ENCODE results near the gene FAM163B.

The FAM163B gene

DNA sequence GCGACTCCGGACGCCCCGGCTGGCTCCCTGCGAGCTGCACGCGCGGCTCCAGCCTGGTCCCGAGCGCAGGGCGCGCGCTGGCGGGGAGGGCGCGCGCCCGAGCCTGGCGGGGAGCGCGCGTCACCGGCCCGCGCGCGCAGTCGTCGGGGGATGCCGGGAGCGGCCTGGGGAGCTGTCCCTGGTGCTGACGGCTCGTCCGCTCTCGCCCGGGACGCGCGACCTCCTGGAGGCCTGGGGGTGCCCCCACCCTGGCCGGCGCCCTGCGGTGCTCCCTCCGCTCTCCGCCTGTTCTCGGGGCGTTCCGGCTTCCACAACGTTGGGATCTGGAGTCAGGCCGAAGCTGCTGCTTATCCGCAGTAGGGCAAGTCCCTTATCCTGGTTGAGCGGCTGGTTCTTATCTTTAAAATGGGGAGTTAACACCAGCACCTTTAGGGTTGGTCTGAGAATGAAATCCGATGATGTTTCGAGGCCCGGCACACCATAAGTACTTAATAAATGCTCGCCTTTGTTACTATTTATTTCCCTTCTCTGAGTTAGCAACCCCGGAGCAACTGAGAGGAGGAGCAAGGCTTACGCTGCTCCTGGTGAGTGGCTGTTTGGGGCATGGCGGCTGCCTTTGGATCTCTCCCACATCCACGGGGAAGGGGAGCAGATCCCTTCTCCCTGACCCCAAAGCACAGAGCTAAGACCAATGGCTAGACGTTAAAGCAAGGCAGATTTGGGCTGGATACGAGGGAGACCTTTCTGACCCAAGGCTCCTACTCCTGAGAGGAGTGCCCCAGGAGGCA, at the start of gene FAM163B:
Gene FAM163B, minus strand, starts transcription at position 79 of the 788 bp plus-strand sequence. CDS start 29,166 bp downstream, outside the sequence.
- DNase-seq = no peak

DNA sequence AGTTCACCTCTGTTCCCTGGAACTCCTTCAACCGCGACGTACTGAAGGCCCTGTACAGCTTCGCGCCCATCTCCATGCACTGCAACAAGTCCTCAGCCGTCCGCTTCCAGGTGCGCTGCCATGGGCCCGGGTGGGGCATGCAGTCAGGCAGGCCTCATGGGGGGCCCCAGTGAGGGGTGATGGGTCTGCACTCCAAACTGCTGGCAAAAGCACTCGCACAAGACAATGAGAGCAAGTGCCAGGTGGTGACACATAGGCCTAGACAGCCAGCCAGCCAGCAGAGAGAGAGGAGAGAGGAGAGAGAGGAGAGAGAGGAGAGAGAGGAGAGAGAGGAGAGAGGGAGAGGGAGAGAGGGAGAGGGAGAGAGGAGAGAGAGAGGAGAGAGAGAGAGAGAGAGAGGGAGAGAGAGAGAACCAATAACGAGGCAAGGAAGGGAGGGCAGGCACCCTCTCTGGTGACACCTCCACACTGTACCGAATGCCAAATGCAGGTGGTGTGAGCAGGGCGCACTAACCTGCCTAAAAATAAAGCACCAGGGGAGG, 48.0 kb upstream of the FAM163B start:
- DNase-seq = peak; percentile 60

DNA sequence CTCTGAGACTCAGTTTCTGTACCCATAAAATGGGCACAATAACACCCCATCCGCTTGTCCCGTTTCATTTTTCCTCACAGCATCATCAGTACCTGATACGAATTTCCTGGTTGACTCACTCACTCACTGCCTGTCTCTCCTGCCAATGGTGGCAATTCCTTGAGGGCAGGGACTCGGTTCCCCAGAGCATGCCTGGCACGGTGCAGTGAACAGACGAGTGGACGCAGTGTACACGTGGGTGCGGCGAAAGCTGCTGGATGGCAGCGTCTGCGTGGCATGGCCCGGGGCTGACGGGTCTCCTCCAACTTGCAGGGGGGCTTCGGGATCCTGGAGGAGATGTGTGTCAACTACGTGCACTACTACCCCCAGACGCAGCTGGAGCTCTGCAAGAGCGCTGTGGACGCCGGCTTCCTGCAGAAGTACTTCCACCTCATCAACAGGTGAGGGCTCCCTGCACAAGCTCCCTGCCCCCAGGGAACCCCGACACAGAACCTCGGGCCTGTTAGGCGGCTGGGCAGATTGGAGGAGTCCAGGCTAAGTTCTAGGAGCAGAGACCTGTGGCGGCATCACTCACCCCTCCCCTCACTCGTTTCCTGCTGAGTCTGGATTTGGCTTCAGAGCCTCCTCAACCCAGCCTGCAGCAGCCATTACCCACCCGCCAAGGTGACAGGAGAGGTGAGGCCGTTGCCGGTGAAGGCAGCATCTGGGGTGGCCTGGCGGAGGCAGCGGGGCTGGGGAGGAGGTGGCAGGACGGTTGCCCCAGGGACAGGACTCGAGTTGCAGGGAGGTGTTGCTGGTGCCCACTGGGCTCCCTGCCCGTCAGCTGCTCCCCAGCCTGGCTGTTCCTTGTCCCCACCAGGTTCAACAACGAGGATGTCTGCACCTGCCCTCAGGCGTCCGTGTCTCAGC, 47.3 kb upstream of the FAM163B start:
- peak; percentile 24 for DNase-seq

DNA sequence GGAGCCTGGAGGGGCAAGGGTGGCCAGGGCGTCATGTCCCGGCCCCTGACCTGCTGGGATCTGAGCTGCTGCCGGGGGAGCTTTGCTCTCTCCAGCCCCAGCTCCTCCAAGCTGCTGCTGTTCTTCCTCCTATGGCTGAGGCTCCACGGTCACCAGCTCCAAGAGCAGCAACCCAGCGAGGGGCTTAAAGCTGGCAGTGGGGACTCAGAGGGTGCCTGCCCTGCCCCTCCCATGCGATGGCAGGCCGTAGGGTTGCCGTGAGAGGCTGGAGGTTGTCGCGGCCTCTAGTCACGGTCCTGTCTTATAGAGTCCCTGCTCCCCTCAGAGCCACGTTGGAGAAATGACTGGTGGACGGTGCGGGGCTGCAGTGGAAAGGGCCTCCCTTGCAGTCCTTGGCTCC, 46.5 kb upstream of the FAM163B start:
- DNase-seq = no peak

DNA sequence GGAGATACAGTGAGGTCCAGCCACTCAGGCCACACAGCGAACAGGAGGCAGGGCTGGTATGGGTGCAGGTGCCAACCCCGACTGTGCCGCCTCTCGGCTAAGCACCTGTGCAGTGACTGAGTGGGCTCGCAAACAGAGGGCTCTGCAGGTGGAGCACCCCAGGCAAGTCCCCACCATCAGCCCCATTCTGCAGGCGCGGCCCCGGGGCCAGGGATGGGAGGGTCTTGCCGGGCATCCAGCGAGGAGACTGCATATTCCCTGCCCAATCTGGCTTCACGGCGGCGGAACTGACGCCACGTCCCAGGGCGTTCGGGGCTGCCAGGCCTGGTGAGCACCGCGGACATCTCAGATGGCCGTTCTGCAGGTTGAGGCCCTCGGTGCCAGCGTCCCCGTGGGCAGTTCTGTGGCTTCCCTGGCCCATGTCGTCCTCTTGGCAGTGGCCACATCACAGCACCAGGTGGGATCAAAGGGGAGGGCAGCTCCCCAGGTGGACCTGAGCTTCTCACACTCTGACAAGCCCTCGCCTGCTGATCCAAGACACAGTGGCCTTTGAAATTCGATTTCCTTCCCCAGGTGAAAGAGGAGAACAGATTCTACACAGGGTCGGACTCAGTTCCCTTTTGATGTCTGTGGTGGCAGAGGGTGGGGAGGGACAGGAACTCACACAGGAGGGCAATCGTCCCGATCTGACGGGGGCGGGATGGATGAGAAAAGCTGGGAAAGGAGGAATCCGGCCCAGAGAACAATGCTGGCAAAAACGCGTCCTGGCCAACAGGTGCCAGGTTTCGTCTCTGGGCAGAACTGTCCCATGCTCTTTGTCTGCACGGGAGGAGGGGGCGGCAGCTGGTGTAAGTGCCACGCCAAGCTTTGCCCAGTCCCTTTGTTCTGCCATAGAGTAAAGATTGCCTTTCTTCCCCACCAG, 45.8 kb upstream of the FAM163B start:
- DNase-seq = no peak

DNA sequence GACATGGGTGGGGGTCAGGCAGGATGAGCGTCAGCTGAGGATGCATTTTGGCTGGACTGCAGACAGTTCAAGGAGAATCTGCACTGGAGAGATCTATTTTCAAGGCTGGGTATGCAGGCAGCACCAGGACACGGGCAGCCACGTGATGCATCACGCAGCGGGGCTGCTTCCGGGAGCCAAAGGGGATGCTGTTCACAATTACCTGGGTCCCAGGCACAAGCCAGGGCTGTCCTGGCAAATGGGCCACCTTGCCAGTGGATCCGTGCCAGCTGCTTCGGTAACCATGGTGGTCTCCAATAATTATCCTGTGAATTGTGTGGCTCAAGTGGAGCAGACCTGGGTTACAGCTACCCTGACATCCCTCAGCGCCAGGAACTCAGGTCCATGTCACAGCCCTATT, 44.4 kb upstream of the FAM163B start:
- DNase-seq = no peak

DNA sequence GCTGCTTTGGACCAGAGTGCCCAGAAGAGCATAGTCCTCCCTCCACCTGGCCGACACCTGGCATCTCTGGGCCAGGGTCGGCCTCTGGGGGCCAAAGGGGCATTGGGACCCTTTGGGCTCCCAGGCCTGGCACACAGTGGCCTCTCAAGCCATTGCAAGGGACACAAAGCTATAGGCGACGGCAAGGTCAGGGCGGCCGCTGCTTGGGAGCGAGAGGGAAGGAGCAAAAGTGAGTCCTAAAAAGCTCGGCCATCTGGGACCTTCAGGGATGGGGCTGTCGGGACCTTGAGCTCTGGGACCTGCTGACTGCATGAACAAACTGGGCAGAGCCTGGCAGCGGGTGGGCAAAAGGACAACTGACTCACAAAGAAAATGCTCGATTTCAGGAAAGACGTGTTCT, 40.8 kb upstream of the FAM163B start:
- DNase-seq = no peak

DNA sequence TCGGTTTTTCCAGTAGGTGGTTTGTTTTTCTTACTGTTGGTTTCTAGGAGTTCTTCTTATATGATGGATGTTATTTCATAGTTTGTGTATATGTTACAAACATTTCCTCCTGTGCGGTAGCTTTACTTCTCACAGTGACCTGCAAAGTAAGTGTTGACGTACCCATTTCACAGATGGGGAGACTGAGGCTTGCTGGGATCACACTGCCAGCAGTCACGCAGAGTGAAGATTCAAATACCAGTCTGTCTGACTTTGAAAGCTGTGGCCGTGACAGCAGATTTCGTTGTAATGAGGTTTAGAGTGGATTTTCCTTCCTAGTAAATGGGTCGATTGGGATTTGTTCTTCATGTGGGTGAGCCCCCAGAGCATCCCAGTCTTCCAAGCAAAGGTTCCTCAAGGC, 40.0 kb upstream of the FAM163B start:
- no peak for DNase-seq

DNA sequence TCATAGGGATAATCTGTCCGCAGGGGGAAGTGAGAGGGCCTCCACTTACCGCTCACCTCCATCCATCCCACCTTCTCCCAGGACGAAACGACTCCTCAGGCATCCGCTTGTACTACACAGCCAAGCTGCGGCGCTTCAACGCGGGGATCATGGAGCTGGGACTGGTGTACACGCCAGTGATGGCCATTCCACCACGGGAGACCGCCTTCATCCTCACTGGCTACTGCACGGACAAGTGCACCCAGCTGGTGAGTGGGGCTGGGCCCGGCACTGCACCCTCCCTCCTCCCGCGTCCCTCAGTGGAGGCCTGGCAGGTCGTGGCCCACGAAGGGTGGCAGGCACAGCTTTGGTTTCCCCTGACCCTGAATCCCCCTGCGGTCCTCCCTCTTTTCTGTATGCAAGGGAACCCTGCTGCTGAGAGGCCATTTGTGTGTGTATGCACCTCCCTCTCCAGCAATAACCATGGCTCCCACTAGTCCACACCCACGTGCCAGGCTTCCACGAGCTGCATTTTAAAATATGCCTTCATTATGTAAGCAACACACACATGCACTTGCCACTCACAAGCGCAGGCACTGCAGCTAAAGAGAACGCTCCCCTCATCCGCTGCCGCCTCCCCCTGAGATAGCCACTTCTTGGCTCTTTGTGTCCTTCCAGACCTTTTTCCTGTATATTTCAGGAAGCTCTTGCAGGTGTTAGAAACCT, 38.7 kb upstream of the FAM163B start:
- DNase-seq = no peak

DNA sequence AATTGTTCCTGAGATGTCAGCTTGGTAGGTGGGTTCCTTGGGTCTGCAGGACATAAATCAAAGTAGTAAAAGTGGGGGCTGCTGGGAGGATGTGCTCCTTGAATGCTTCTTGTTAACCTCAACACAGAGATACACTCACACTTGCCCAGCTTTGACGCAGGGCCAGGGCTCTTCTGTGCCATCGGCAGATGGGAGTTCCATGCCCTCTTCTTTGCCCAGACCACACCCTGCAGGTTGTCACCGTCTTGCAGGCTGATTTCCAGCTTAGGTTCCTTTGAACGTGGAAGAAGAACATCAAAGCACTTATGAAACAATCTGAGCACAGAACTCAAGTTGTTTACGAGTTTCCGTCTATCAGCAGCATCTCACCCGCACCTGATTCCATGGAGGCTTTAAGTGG, 38.0 kb upstream of the FAM163B start:
- DNase-seq = no peak

DNA sequence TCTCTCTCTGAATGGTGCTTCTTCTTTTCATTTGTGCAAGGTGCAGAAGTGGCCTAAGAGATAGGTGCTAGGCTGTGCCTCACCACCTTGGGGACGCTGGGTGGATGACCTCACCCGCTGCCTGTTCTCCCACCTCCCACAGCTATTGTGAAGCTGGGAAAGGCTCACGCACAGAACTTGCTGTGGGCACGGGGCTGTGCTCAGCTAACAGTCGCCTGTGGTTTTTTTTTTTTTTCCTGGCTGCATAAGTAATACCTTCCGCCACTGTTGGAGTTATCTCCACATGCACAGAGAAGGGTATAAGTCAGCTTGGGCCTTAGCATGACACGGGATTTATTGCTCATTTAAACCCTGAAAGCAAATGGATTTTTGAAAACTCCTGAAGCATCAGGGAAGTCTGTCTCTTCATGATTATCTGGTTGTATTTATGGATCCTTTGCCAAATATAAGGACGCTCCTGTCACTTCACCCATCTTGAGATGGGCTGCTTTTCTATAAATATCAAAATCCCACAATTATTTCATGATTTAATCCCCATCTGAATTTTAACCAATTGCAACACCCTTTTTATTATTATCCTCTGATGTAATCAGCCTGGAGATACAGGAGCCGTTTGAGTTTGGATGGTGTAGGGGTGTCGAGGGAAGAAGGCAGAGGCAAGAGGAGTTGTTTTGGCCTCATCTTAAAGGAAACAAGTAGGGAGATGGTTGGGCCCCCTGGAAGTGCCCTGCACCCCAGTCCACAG, 36.0 kb upstream of the FAM163B start:
- DNase-seq = no peak

DNA sequence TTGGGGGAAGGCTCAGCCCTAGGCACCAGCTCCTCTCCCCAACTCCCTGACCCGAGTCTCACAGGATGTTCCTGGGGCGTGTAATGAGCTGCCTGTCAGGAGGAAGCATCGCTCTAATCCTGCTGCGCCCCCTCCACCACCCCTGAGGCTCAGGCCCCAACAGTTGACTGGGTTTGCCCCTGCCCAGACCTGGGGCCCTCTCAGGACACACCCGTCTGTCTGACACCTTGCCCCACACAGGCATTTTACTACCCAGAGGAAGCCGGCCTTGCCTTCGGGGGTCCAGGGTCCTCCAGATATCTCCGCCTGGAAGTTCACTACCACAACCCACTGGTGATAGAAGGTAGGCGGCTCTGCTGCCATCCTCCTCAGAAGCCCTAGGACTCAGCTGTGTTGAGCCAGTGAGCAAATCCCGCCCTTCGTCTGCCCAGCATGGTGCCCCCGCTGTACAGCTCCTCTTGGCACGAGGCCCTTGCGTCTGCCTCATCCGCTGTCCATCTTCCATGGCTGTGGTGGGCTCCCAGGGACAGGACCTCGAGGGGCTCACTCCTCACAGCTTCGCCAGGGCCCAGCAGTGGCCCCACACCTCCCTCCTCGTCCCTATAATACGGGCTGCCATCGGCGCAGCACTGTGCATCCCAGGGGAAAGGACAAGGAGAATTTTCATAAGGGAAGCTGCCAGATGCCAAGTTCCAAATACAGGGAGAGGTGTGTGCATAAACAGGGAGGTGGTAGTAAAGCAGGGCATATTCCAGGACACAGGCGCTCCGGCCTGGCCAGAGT, 35.0 kb upstream of the FAM163B start:
- peak; percentile 70 for DNase-seq

DNA sequence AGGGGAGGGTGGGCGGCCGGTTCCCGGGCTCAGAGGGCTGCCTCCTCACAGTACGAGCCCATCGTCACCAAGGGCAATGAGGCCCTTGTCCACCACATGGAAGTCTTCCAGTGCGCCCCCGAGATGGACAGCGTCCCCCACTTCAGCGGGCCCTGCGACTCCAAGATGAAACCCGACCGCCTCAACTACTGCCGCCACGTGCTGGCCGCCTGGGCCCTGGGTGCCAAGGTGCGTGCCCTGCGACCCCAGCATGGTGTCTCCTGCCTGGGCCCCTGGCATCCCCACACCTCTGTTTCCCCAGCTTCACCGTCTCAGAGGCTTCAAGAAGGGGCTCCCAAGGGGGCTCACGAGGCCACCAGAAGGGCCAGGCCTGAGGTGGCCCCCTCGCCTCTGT, 34.2 kb upstream of the FAM163B start:
- no peak for DNase-seq

DNA sequence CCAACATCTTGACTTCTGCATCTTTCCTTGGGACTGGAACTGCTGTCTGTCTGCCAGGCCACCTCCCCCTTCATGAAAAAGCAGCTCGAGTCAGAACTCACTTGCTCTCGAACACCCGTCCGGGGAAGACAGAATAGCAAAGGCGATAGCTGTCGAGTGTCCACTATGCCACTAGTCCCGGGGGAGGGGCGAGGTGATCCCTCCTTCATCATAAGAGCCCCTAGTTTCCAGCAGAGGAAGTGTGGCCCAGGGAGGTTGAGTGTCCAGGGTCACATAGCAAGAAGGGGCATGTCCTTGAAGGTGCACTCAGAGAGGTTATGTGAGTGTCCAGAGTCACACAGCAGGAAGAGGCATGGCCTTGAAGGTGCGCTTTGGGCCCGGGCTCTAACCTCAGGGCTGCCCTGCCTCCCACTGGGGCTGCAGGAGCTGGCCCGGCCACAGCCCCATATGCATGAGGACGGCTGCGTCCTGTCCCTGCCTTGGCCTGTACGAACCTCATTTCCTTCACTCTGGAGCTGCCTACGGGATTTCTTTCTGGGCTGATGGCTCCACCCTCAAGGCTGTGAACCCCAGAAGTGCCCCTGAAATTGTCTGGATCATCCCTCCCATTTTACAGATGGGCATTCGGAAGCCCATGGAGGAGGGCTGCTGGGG, 33.6 kb upstream of the FAM163B start:
- DNase-seq = no peak

DNA sequence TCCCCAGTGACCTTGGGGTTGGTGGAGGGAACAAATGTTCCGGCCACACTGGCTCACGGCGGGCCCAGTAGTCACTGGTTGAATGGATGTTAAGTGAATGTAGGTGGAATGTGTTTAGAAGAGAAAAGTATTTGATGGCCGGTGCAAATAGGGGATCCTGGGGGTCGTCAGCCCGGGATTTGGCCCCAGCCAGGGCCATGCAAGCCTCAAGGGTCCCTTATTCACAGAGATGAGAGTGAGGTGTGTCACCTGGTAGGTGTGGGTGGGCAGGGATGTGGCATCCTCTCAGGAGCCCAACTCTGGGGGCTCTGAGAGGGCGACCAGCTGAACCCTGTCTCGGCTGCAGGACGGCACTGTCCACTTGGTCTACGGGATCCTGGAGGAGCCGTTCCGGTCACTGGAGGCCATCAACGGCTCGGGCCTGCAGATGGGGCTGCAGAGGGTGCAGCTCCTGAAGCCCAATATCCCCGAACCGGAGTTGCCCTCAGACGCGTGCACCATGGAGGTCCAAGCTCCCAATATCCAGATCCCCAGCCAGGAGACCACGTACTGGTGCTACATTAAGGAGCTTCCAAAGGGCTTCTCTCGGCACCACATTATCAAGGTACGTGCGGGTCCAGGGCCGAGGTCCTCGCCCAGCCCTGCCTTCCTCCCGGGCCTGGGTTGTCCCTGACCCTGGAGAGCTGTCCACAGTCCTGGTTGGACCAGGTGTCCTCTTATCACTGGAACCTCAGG, 32.8 kb upstream of the FAM163B start:
- no peak for DNase-seq

DNA sequence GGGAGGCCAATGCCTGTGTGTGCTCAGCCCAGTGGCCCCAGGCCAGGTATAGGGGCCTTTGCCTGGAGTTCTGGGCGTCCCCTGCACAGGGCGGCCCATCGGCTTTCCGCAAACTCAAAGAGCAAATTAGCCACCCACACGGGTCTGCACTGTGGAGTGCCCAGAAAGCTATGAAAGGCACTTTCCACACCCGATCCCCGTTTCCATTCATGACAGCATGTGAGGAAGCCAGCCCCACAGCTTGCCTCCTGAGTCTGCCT, 32.1 kb upstream of the FAM163B start:
- no peak for DNase-seq

DNA sequence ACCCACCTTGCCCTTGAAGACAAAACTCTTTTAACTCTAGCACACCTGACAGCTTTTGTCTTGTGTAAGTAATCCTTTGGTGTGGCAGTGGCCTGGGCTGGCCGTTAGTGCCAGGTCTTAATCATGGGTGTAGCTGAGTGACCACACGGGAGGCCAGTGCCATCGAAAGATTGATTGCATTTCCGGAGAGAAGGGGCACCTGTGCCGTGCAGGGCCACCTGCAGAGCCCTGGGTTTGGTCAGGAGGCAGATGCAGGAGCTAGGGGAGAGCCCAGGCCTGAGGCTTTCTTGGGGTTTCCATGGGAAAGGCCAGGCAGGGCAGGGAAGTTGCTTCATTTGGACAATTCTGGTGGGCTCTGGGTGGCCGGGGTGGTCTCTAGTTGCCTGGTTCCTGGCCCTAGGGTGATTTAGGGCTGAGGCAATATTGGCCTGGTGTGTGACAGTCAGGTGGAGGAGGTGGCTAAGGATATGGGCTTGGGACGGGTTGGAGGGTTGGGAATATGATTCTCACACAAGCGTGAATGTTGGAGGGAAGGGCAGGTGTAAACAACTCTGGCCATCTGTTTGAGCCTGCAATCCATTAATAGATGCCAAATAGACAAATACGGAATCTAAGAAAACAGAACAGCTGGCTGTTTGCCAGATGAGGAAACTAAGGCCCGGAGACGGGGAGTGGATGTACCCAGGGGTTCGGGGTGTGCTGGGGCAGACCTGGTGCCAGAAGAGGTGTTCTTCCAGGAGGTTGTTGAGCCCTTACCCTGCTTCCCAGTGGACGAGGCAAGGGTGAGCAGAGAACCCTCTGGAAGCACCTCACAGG, 31.6 kb upstream of the FAM163B start:
- peak; percentile 61 for DNase-seq

DNA sequence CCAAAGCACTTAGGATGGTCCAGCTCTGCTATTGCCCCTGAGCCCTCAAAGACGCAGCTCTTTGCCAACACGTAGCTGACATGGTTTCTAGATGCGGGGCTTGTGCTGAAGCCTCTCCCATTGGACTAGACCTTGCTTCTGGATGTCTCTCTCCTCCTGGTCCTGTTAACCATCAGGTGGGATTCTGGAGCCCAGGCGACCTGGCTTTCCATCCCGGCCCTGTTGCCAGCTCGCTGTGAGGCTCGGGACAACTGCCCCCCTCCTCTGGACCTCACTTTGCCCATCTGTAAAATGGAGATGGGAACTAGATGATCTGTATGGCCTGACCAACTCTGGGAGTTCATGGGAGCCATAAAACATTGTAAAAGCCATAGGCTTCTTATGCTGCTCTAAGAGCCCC, 31.0 kb upstream of the FAM163B start:
- DNase-seq = no peak

DNA sequence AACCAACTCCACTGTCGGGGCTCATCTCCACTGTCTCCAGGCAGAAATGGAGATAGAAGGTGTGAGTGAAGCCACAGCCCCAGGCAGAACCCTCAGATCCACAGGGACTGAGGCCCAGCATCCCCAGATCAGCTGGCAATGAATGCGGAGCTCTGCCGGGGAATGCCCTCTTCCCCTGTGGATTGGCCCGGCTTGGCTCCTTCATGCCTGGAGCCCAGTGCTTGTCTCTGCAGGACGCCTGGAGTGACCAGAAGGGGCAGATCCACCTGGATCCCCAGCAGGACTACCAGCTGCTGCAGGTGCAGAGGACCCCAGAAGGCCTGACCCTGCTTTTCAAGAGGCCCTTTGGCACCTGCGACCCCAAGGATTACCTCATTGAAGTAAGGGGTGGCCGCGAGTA, 30.4 kb upstream of the FAM163B start:
- no peak for DNase-seq
